ENCODE measurements around the gene ARL9. TPM values are rescaled to one million over a fixed set of nuclear protein-coding genes. Genes with fewer than 3 reads are reported as not detected.

Gene ARL9
- total RNA-seq, 1 donor from 2014 or later = 0.83 TPM

- Mint-ChIP-seq H3K36me3 (no peaks in the 10 kb centered on the region), H3K4me1 (no peaks in the 10 kb centered on the region), H3K27ac (no peak overlapping the region), H3K9me3 (peaks cover 11% of the 10 kb centered on the region), H3K27me3 (ENCODE audit: low read depth) (peaks cover 35% of the 10 kb centered on the region), H3K4me3 (no peak overlapping the region)
- DNase-seq (ENCODE audit: low spot score in 2 of 2, unreplicated experiment in 2 of 2) = no peak
- TF ChIP-seq CTCF (IDR thresholded peaks at IDR 0.05; ENCODE audit: unreplicated experiment) = no peak
These were observed 45.1 kb downstream of the ARL9 start for GRCh38 chr4:56550642-56551041.

GRCh38 chr4:56551516-56551915 is 45.9 kb downstream of the ARL9 start:
- no peak for TF ChIP-seq CTCF (IDR thresholded peaks at IDR 0.05; ENCODE audit: unreplicated experiment)
- no peak for DNase-seq (ENCODE audit: low spot score in 2 of 2, unreplicated experiment in 2 of 2)
- no peaks in the 10 kb centered on the region for H3K4me1 Mint-ChIP-seq
- no peak overlapping the region for H3K4me3 Mint-ChIP-seq
- peaks cover 12% of the 10 kb centered on the region for H3K9me3 Mint-ChIP-seq
- H3K27me3 Mint-ChIP-seq (ENCODE audit: low read depth) = peaks cover 35% of the 10 kb centered on the region
- no peak overlapping the region for H3K27ac Mint-ChIP-seq
- H3K36me3 Mint-ChIP-seq = no peaks in the 10 kb centered on the region

GRCh38 chr4:56552273-56552672 is 46.7 kb downstream of the ARL9 start:
- DNase-seq (ENCODE audit: low spot score in 2 of 2, unreplicated experiment in 2 of 2) = no peak
- Mint-ChIP-seq H3K27ac (no peak overlapping the region), H3K4me1 (no peaks in the 10 kb centered on the region), H3K36me3 (no peaks in the 10 kb centered on the region), H3K27me3 (ENCODE audit: low read depth) (peaks cover 33% of the 10 kb centered on the region), H3K9me3 (peaks cover 12% of the 10 kb centered on the region), H3K4me3 (no peak overlapping the region)
- no peak for TF ChIP-seq CTCF (IDR thresholded peaks at IDR 0.05; ENCODE audit: unreplicated experiment)

GRCh38 chr4:56570041-56570440 is 64.5 kb downstream of the ARL9 start:
- Mint-ChIP-seq H3K9me3 (no peaks in the 10 kb centered on the region), H3K4me1 (no peaks in the 10 kb centered on the region), H3K27me3 (ENCODE audit: low read depth) (no peaks in the 10 kb centered on the region), H3K27ac (no peak overlapping the region), H3K4me3 (no peak overlapping the region), H3K36me3 (no peaks in the 10 kb centered on the region)
- no peak for DNase-seq (ENCODE audit: low spot score in 2 of 2, unreplicated experiment in 2 of 2)
- no peak for TF ChIP-seq CTCF (IDR thresholded peaks at IDR 0.05; ENCODE audit: unreplicated experiment)

Other genes with a start within 250 kb of the ARL9 start
- 18.0 to 26.1 TPM (median 21.9 TPM) in 3 replicates for gene AASDH, start 118.3 kb upstream of the ARL9 start, total RNA-seq
- 25.4 to 30.9 TPM (median 26.0 TPM) in 3 replicates for gene PPAT, start 70.2 kb upstream of the ARL9 start, total RNA-seq
- gene PAICS, start 69.5 kb upstream of the ARL9 start, total RNA-seq = 110 to 121 TPM (median 113 TPM) in 3 replicates
- 114 to 121 TPM (median 116 TPM) in 3 replicates for gene SRP72, start 38.2 kb upstream of the ARL9 start, total RNA-seq
- gene HOPX, start 175.5 kb downstream of the ARL9 start, total RNA-seq = 2.7 to 3.3 TPM (median 3.1 TPM) in 3 replicates

All from mesothelial cell of epicardium (in vitro differentiated cells).